Suppressor macrophage treated with lipopolysaccharide for 1 hour (primary cell): ENCODE measurements around the gene XCL2.

Source experiments
- DNase-seq, 3 donors: peaks; one replicate each; pipeline ENCODE4 v3.0.0-alpha.2; 2020 to 2022

Gene XCL2

GRCh38 chr1:168512864-168513595 lies 30.8 kb downstream of the XCL2 start:
- no peak for DNase-seq

GRCh38 chr1:168509875-168510791 lies 33.7 kb downstream of the XCL2 start:
- peak; percentile 72 to 75 (median 72) for DNase-seq

GRCh38 chr1:168509210-168509609 lies 34.6 kb downstream of the XCL2 start:
- DNase-seq: peak; percentile 38 to 47 (median 46)

GRCh38 chr1:168507828-168508227 lies 36.0 kb downstream of the XCL2 start:
- DNase-seq: no peak

GRCh38 chr1:168507231-168507630 lies 36.6 kb downstream of the XCL2 start:
- no peak for DNase-seq

- DNase-seq: peak in 2 of 3 donors; percentile 65 to 67
Measured at GRCh38 chr1:168506204-168506819, 37.5 kb downstream of the XCL2 start.

- DNase-seq: peak in 1 of 3 donors; percentile 36
Measured at GRCh38 chr1:168505006-168505405, 38.8 kb downstream of the XCL2 start.

- DNase-seq: peak; percentile 94 to 100 (median 98)
Measured at GRCh38 chr1:168504064-168504837, 39.5 kb downstream of the XCL2 start.

- no peak for DNase-seq
Measured at GRCh38 chr1:168499688-168500049, 44.1 kb downstream of the XCL2 start.

GRCh38 chr1:168498956-168499687 lies 44.7 kb downstream of the XCL2 start:
- DNase-seq: no peak

GRCh38 chr1:168498159-168498631 lies 45.6 kb downstream of the XCL2 start:
- DNase-seq: no peak

- DNase-seq: no peak
Measured at GRCh38 chr1:168497376-168497950, 46.3 kb downstream of the XCL2 start.

GRCh38 chr1:168491527-168492164 lies 52.2 kb downstream of the XCL2 start:
- no peak for DNase-seq
